ENCODE measurements around the gene NOP53. TPM values are rescaled to one million over a fixed set of nuclear protein-coding genes. Genes with fewer than 3 reads are reported as not detected.

NOP53 gene
- total RNA-seq: 100 to 1,000 TPM; 329 to 412 (median 356) TPM

- peak within 1 kb of the TSS; percentile 80 for H3K4me3 ChIP-seq
- 10% methylated on average over 14 of the region's 53 CpGs for WGBS
- peak within 1 kb of the TSS; percentile 98 for H3K27ac ChIP-seq
- DNase-seq (ENCODE audit: low spot score in 2 of 2): peak; percentile 99
- no peak for TF ChIP-seq EP300 (IDR thresholded peaks at IDR 0.05)
- TF ChIP-seq POLR2AphosphoS5 (IDR thresholded peaks at IDR 0.05): peak; percentile 83 to 97 (median 86)
- TF ChIP-seq CTCF (IDR thresholded peaks at IDR 0.05): no peak
- peak in 1 of 2 donors; percentile 78 for TF ChIP-seq POLR2A (IDR thresholded peaks at IDR 0.05)
- no peaks in the 10 kb centered on the region for H3K9me3 ChIP-seq
- peaks cover 52% of the 10 kb centered on the region for H3K4me1 ChIP-seq
- H3K27me3 ChIP-seq: no peaks in the 10 kb centered on the region
- peaks cover 45% of the 10 kb centered on the region for H3K36me3 ChIP-seq
These were observed at the start of gene NOP53 for GRCh38 chr19:47745010-47745901. TSS of gene NOP53 (plus strand) at chr19:47745546. CDS start at chr19:47745560, 14 bp downstream.

- WGBS: 88% methylated on average over 5 of the region's 8 CpGs
- TF ChIP-seq CTCF (IDR thresholded peaks at IDR 0.05) (no peak), EP300 (IDR thresholded peaks at IDR 0.05) (no peak)
These were observed 48.7 kb upstream of the NOP53 start for GRCh38 chr19:47696635-47697034.

GRCh38 chr19:47697863-47698609 is 47.3 kb upstream of the NOP53 start:
- TF ChIP-seq EP300 (IDR thresholded peaks at IDR 0.05) (no peak), CTCF (IDR thresholded peaks at IDR 0.05) (peak; percentile 93 to 96), POLR2A (IDR thresholded peaks at IDR 0.05) (no peak), POLR2AphosphoS5 (IDR thresholded peaks at IDR 0.05) (peak in 1 of 3 donors; percentile 70)
- H3K4me3 ChIP-seq: no peak overlapping the region
- peaks cover 59% of the 10 kb centered on the region for H3K36me3 ChIP-seq
- no peaks in the 10 kb centered on the region for H3K9me3 ChIP-seq
- no peaks in the 10 kb centered on the region for H3K27me3 ChIP-seq
- WGBS: 43% methylated on average over 17 of the region's 21 CpGs
- peak in 1 of 2 donors; percentile 90 for DNase-seq (ENCODE audit: low spot score in 2 of 2)
- peaks cover 5% of the 10 kb centered on the region for H3K4me1 ChIP-seq
- H3K27ac ChIP-seq: peak overlapping the region; percentile 59

More at GRCh38 chr19:47696635-47697034, 48.7 kb upstream of the NOP53 start:
- Histone ChIP-seq H3K27ac (no peak overlapping the region), H3K36me3 (peaks cover 60% of the 10 kb centered on the region), H3K9me3 (no peaks in the 10 kb centered on the region), H3K27me3 (no peaks in the 10 kb centered on the region), H3K4me1 (peaks cover 5% of the 10 kb centered on the region), H3K4me3 (no peak overlapping the region)
- no peak for DNase-seq (ENCODE audit: low spot score in 2 of 2)

GRCh38 chr19:47698631-47699359 is 46.6 kb upstream of the NOP53 start:
- no peak for DNase-seq (ENCODE audit: low spot score in 2 of 2)
- Histone ChIP-seq H3K9me3 (no peaks in the 10 kb centered on the region), H3K4me3 (no peak overlapping the region), H3K36me3 (peaks cover 54% of the 10 kb centered on the region), H3K27me3 (no peaks in the 10 kb centered on the region), H3K27ac (no peak overlapping the region), H3K4me1 (peaks cover 5% of the 10 kb centered on the region)
- WGBS: 90% methylated on average over 44 of the region's 46 CpGs
- TF ChIP-seq POLR2AphosphoS5 (IDR thresholded peaks at IDR 0.05) (no peak), EP300 (IDR thresholded peaks at IDR 0.05) (no peak), POLR2A (IDR thresholded peaks at IDR 0.05) (no peak), CTCF (IDR thresholded peaks at IDR 0.05) (no peak)
